Left colon (tissue), 2 donors: Measurements from ENCODE around the gene ITGB8. TPM values are rescaled to one million over a fixed set of nuclear protein-coding genes. Genes with fewer than 3 reads are reported as not detected.

ENCODE experiments used
- ATAC-seq: fragments of 200-7000 bp; cut with Tn5 transposase; one replicate; pipeline ENCODE4 v1.9.1; 2020; ENCODE audit warnings: mild to moderate bottlenecking, moderate library complexity
- DNase-seq, 2 donors: peaks; one replicate each; pipeline ENCODE4 v3.0.0-alpha.2; 2020
- intact Hi-C, 2 donors: fragments of 100-400 bp; cut with DNase I in 1 of 2; cut with micrococcal nuclease in 1 of 2; formaldehyde crosslinking; loops; one replicate each; pipeline versions ENCODE4 v1.11.2 to v1.14.0; 2022; cut with DNase I, micrococcal nuclease
- total RNA-seq, 2 donors: library from RNA; stranded (reverse); fragmentation: NEBNext Ultra II Directional; extraction: Animal tissue kit (Norgen Biotek cat#: 25700); gene quantifications; one replicate each; pipeline ENCODE4 v1.2.1, GENCODE V29; 2021
- donor health status: DM: no; HTN: no; CAD: no.
- donor health status: DM: yes; HTN: yes; CAD: no.

Gene ITGB8
- total RNA-seq, 2 donors from 2014 or later, result 8.8 to 8.9 TPM

GRCh38 chr7:20330928-20331909 lies 519 bp downstream of the ITGB8 start:
- DNase-seq (peak; percentile 42 to 74), ATAC-seq (peak; percentile 58)
- intact Hi-C loops, result no loop called here

DNA sequence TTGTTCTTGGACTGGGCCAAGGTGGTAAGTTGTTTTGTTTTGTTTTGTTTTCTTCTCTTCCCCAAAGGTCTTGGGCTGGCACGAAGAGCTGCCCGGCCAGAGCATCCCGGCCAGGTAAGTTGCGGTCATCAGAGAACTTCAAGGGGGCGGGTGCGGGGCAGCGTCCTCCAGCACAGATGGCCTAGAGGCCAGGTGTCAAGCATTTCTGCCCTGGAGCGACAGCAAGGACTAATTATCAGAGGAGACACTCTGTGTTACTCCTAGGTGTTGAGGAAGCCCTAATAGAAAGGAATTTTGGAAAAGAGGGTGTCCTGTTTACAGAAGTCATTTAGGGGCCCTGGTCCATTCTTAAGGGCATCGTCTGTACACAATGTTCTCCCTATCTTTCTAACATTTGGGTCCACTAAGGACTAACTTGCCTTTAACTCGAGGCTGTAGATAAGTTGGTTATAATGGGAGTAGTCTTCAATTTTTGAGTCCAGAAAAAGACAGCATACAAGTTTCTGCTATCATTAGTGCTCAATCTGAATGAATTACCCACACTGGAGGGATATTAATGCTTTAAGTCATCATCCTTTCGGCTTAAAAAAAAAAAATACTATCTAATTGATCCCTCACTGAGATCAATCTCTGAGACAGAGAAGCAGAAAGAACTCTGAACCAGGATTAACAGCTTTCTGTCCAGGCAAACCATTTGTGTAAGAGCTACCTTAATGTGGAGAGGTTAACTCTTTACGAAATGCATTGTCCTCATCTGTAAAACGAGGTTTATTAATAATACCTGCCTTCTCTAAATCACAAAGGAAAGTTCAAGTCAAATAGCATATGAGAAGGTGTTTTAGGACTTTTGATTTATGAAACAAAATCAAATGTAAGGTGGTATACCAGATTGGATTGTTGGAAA lies 1.5 kb downstream of the ITGB8 start:
- ATAC-seq (no peak), DNase-seq (no peak)

DNA sequence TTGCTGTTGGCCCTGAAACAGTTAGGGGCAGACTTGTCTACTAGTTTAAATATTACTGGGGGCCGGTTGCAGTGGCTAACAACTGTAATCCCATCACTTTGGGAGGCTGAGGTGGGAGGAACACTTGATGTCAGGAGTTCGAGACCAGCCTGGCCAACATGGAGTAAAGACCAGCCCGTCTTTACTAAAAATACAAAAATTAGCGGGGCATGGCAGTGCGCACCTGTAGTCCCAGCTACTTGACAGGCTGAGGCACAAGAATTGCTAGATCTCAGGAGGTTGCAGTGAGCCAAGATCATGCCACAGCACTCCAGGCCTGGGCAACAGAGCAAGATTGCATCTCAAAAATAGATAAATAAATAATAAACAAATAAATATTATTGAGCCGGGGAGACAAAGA lies 7.6 kb downstream of the ITGB8 start:
- intact Hi-C loops, result no loop called here
- DNase-seq (no peak), ATAC-seq (no peak)

More for the DNA sequence above, 1.5 kb downstream of the ITGB8 start:
- intact Hi-C loops, result no loop called here

- intact Hi-C loops, result no loop called here
- DNase-seq, result peak in 1 of 2 donors; percentile 38
- ATAC-seq, result peak; percentile 88
These were observed 10.1 kb downstream of the ITGB8 start for GRCh38 chr7:20340839-20341238.

- intact Hi-C loops, result no loop called here
- DNase-seq (peak in 1 of 2 donors; percentile 11), ATAC-seq (peak; percentile 37)
These were observed 12.5 kb downstream of the ITGB8 start for GRCh38 chr7:20343205-20343604.

GRCh38 chr7:20343941-20344340 lies 13.2 kb downstream of the ITGB8 start:
- DNase-seq, result no peak
- intact Hi-C loops, result no loop called here
- ATAC-seq, result no peak

DNA sequence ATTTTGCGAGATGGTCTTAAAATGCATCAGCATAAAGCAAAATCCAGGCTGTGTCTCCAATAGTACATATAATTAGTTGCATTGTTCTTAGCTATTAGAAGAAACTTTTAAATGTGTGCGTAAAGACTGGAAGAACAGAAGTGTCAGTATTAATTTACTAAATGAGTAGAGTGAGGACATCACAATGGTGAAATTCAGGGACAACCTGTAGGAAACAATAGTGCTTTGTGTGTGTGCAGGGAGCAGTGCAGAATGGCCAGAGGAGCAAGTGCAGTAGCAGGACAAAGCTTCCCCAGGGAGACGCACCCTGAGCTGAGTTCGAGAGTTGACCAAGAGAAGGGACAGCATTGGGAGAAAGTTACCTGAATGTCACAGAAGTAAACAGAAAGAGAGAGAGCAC lies 13.7 kb downstream of the ITGB8 start:
- no peak for DNase-seq
- ATAC-seq, result no peak
- intact Hi-C loops, result no loop called here

DNA sequence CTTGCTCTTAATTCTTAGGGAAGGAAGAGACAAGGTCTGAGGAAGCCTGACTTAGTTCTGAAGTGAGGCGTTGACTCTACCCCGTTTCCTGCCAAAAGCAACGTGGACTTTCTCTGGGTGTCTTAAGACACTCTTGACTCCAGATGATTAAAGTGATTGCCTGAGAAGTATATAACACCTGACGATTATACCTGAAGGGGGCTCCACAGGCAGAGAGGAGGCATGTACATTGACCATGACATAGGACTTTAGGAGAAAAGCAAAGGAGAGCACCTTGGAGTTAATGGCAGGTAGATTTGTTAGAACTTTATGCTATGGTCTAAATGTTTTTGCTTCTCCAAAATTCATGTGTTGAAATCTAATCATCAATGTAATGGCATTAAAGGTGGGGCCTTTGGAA lies 15.9 kb downstream of the ITGB8 start:
- DNase-seq (no peak), ATAC-seq (no peak)

DNA sequence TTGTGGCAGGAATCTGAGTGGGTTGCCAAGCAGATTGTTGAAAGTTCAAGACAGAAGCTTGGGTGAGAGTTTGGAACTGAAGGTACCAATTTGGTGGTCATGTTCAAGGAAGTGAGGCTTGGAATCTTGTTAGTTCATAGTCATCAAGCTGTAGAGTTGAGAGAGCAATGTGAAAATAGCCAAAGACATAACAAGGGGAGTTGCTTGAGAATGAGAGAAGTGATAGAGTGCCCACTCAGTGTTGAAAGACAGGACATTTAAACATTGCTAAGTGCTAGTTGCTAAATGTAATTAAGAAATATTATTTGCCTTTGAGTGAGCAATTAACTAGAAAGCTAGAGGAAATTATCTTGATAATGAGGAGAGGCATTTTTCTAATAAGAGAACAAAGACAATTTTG lies 17.0 kb downstream of the ITGB8 start:
- intact Hi-C loops, result no loop called here
- ATAC-seq (no peak), DNase-seq (no peak)

More for the DNA sequence above, 15.9 kb downstream of the ITGB8 start:
- intact Hi-C loops, result no loop called here

DNA sequence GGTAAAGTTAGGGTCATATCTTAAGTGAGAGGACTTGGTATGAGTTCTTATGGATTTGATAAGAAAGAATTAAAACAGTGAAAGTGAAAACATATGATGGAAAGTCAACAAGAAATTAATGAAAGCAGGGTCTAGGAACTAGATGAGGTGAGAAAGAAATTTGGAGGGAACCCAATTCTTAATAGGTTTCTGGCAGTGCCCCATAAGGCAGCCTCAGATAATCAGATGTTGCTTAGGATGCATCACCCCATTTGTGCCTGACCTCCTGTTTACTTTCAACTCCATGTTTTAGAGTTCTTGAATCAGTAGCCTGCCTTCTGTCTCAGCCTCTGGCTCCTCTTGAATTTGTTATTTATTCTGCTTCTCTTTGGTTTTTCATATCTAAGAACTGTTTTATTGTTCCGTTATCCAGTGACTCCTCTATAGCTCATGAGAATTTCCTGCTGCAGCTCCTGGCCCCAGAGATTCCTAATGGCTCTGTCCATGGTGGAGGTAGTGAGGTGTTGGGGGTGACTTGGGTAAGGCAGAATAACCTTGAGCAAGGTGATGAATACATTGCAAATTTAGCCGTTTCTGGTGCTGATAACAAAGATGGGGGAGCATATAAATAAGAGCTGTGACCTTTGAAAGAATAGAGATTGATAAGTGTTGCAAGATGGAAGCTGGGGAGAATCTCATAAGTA lies 17.6 kb downstream of the ITGB8 start:
- DNase-seq, result no peak
- ATAC-seq, result no peak
- intact Hi-C loops, result no loop called here

- peak; percentile 22 to 33 for DNase-seq
These were observed 19.8 kb downstream of the ITGB8 start for GRCh38 chr7:20350518-20350951.

DNA sequence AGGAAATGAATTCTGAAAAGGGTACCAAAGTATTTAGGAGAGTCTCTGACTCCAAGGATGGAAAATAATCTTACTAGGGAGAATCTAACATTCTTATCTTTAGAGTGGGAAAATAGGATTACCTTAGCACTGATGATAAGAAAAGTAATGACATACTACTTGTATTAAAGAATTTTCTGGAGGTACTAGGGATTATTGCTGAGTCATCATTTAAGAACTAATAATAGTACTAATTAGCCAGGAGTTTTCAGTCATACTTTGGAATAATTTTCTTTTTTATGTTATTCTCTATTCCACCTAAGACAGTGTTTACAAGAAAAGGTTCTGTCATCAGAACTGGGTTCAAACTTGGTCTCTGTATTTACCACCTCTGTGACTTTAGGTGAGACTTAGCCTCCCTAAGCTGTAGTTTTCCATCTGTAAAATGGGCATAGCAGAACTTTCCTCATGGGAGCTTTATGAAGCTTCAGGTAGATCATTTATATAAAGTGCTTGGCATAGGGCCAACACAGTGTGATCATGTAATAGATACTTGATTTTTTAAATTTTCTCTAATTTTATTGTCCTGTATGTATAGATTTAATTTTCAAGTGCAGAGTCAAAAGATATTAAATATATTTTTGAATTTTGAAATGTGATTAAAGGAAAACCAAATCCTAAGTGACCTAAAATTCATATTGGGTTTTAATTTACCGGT lies 20.4 kb downstream of the ITGB8 start:
- intact Hi-C loops, result no loop called here
- DNase-seq (no peak), ATAC-seq (no peak)

More at GRCh38 chr7:20350518-20350951, 19.8 kb downstream of the ITGB8 start:
- intact Hi-C loops, result no loop called here
- ATAC-seq, result peak; percentile 86

DNA sequence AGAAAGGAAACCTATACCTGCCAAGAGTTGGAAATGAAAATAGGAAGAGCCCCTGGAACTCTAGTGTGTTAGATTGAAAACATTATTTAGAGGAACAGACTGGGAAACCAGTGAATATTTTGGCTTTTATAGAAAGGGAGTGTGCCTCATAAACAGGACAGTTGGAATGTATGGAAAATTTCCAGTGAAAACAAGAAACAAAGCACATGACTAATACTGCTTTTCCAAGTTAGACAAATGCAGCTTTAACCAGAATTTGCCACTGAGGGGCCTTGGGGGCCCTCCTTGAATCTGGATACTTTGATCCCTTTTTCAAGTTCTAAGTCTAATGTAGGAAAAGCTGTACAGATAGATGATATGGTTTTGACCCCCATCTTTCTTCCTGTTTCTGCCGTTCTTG lies 21.2 kb downstream of the ITGB8 start:
- intact Hi-C loops, result no loop called here
- ATAC-seq (no peak), DNase-seq (no peak)

DNA sequence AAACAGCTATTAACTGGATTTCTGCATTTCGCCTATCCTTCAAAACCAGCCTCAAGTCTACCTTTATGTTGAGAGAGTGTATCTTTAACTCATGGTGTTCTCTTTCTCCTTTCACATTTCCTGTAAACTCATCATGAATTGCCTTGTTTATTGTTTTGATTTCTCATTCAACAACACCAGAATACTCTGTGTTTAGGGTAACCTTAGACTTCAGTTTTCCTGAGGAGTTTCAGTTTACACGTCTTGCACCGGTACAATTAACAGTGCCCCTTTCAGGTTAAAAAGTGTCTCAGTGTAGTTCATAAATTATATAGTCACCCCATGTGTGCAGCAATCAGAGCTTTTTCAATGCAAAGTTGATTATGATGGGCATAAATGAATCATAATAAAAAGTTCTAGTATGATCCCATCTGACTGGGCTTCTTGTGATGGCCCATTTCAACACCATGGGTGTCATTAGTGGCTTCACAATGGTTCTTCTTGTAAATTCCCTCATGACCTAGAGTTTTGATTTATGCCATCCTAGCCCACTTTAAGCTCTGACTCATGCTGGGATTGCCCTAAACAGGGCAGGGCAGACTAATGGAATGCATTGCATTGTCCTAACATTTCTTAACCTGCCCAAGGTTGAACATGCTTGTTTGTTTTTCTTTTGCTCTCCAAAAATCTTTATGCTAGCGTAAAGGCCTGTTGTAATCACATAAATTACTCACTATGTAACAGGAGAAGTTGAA lies 22.0 kb downstream of the ITGB8 start:
- ATAC-seq, result peak; percentile 45
- intact Hi-C loops, result no loop called here
- DNase-seq, result no peak

DNA sequence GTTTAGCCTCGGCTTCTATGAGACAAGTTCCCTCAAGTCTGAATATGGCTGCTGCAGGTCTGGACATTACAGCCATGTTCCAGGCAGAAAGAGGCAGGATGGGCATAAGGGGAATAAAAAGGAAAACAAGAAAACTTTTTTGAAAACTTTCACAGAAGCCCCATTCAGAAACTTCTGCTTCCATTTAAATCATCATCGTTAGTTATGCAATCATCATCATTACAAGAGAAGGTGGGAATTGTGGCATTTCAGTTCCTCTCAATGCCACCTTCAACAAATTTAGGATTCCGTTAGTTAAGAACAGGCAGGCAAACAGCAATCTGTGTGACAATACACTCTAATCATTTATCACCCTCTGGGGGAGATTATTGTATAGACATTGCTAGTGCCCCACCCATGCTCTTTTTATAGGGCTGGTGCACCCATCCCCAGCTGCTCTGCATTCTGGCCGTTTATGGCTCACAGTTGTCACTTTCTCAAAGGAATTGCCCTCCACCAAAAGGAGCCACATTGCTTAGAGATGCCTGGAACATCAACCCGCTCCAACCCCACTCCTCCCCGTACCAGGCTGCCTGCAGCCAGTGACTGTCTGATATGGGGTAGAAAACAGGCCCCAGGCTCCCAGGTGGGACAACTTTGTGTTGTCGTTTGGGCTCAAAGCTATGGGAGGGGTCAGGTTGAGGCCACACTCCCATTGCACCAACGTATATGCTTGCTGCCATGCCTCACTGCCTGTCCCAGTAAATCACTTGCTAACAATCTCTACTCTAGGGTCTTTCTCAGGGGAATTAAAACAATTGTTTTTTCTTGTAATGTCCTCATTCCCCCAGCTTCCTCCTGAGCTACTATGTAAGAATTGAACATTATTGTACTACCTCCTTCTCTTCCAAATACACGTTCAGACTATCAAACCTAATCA lies 24.2 kb downstream of the ITGB8 start:
- ATAC-seq (peak; percentile 53), DNase-seq (no peak)
- intact Hi-C loops, result no loop called here

GRCh38 chr7:20358106-20358505 lies 27.4 kb downstream of the ITGB8 start:
- ATAC-seq (no peak), DNase-seq (no peak)
- intact Hi-C loops, result no loop called here
